ENCODE results near the gene NUDT3.
"Not testable (repeated sequence)": the region's sequence is repeated elsewhere in the genome, so short reads cannot be mapped to it uniquely, and the experiment has no call there.

NUDT3 gene

DNA sequence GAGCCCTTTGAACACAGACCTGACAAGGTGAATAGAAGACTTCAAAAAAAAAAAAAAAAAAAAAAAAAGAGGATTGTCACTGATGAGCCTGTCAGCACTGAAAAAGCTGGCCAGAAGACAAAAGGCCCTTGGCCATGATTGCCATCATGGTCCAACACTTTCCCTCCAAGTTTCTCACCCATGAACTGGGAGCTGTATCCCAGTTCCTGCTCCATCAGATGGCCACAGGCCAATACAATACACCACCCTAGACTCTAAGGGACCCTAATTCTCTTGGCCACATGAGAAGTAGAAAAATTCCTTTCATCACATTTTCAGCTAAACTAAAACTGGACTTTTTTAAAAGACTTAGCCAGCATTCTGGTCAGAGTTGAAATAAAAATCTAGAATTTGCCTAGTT is 50.2 kb downstream of the NUDT3 start:
- no peak for DNase-seq (ENCODE audit: low read depth)

DNA sequence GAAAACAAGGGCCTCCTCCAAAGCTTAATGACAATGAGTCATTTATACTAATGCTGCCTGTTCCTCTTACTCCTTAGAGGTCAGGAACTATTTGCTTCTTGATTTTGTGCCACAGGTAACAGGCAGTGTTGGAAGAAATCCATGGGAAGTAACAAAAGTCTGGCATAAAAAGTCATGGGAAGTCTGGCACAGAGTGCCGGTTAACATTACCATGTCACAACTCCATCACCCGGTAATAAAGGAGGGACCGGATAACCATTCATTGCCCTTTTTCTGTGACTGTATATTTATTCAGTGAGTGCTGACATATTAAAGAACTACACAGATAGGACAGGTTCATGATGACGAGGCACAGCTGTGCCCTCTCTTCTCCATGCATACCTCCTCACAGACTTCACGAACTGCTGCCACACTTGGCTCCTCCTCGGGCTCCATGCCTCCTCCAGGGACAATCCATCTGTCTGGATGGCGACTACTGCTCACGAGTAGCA is 50.9 kb downstream of the NUDT3 start:
- no peak for DNase-seq (ENCODE audit: low read depth)

DNA sequence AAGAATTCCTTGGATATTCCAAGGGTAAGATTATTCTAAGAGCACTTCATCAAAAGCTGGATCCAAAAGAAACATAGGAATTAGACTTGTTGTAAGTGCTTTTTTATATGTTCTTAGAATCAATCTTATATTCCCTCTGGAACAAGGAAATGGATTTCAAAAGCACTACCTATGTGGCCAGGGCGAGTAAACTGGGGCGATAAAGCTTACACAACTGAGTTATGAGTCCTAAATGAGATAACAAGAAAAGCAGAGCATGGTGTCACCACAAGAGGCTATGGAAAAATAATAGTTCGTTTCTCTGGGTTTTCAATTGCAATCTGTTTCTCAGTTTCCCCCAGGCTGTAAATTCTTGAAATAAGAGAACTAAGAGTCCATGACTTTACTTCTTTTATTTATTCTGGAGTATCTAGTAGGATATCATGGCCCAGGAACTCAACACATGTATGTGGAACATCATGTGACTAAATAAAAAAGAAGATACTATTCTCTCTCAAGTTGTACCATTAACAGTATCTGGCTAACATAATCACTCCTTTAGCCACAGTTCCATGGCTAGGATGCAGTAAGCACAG is 51.5 kb downstream of the NUDT3 start:
- no peak for DNase-seq (ENCODE audit: low read depth)

DNA sequence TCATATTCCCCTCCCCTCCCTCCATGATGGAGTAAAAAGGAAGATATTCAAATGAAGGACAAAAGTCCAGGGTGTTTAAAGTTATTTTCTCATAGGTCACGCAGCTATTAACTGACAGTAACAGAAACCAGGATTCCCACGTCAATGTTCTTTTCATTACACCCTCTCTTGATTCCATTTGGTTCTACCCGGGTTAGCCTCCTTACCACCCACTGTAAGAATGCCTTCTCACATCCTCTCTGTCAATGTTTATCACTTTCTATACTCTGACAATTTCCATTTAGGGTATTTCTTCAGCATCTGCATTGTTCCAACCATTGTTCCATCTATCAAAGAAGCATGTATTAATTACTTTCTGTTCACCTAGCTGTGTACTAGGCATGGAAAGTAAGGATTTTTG is 52.1 kb downstream of the NUDT3 start:
- no peak for DNase-seq (ENCODE audit: low read depth)

DNA sequence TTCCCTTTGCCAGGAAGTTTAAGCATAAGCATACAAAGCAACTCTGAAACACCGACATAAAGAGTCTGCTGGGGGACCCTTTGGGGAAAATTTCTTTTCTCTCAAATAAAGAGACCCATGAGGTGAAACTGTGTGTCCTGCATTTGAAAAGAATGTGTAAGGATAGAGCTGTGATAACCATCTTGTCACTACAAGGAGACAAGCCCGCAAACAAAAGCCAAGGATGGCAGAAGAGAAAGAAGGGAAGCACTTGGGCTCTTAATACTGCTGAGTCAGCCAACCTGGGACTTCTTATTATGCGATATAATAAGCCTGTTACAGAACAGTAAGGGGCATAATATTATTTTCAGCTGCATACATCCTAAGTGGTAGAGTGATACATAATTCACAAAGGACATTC is 52.5 kb downstream of the NUDT3 start:
- DNase-seq (ENCODE audit: low read depth) = no peak

DNA sequence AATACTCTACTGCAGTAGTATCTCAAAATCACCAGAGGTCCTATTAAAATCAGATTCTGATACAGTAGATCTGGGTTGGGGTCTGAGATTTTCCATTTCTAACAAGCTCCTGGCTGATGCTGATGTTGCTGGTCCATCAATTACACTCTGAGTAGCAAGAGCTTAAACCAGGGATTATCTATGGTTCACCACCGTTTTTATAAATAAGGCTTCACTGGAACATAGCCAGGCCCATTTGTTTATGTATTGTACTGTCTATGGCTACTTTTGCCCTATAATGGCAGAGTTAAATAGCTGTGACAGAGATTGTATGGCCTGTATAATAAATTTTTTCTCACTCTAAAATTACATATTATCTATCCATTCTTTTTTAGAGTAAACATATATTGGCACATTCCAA is 53.0 kb downstream of the NUDT3 start:
- no peak for DNase-seq (ENCODE audit: low read depth)

DNA sequence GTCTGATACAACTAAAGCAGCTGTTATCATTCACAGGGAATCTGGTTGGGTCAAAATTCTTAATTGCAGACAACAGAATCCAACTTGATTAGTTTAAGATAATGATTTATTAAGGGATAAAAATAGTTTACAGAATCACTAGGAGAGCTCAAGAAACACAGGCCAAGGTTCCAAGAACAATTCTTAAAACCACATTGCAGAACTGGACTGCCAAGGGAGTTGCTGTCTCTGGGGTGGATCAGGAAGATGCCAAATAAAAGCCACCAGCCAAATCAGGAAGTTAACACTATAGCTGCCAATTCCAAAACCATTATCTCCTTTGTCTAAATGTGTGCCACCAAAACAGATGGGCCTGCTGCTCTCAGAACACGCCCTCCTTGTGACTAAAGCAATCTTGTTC is 53.7 kb downstream of the NUDT3 start:
- DNase-seq (ENCODE audit: low read depth) = no peak

DNA sequence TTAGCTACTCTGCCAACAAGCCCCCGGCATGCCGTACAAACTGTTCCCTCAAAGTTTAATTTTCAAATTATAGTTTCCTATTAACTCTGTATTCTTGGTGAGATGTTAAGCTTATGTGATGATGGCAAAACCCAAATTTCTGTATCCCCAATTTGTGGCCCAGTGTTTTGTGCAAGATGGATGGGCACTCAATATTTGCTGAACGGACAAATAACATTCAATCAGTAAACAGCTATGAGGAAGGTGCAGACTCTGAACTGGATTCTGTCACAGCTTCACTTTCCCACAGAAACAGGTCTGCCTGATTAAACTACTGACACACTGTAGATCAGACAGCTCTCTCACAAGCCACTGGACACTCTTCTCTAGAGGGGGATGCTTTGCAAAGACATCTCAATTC is 54.1 kb downstream of the NUDT3 start:
- no peak for DNase-seq (ENCODE audit: low read depth)

DNA sequence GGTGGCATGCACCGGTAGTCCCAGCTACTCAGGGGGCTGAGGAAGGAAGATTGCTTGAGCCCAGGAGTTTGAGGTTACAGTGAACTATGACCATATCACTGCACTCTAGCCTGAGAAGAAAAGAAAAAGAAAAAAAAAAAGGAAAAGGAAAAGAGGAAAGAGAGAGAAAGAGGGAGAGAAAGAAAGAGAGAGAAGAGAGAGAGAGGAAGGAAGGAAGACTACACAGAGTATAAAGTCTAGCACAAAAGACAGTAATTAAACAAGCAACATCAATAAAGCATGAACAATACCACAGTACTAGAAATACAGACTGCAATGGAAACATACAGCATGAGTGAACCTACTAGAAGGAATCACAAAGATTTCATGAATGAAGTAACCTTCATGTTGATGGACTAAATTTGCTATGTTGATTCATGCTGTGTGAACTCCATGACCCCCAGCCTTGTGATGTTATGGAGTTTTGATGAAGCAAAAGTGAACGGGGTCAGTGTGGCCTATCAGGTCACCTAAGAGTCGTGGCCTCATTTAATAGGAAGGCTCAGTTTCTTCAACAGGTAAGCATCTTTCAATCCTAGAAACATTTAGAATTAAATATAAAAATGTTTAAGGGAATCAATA is 57.6 kb downstream of the NUDT3 start:
- no peak for DNase-seq (ENCODE audit: low read depth)

DNA sequence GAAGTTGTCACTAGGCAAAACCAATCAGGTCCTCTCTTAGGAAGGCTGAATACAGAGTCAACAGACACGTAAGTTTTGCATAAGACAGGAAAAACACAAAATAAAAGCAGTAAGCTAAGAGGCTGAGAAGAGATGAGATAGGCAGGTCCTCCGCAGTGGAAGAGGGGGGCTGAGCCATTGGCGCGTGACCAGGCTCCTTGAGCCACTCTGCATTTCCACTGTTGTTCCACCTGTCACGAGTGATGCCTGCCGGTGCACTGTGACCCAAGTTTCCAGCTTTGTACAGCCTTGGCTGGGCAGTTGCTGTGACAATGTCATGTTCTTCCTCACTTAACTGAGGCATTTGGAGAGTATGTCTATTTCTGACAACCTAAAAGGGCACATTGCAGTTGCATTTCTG is 58.6 kb downstream of the NUDT3 start:
- no peak for DNase-seq (ENCODE audit: low read depth)

DNA sequence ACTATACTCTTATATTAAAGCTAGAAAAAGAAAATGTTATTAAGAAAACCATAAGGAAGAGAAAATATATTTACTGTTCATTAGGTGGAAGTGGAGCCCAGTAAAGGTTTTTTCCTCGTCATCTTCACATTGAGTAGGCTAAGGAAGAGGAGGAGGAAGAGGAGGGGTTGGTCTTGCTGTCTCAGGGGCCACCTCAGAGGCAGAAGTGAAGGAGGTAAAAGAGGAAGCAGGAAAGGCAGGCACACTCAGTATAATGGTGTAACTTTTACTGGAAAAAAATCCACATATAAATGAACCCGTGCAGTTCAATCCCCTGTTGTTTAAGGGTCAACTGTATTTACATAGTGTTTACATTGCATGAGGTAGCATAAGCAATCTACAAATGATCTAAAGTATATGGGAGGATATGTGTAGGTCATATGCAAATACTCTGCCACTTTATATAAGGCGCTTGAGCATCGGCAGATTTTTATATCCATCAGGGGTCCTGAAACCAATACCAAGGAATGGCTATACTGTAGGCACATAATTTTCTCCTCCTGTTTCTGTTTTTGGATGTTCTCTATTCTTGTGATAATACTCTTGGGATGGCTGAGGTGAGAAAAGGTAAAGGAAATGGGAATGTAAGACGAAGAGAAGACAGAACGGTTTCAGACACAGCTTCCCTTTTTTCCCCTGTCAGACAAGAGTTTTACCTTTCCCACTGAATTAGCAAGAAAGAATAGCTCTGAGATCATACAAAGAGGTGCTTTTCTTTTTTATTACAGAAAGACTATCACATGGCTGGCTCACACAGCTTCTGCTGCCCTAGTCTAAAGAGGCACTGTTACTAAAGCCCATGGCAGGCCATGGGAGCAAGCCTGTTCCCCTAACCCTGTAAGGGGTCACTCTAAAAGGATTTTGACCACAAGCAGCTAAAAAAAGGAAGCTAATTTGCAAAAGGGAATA is 59.9 kb downstream of the NUDT3 start:
- no peak for DNase-seq (ENCODE audit: low read depth)

DNA sequence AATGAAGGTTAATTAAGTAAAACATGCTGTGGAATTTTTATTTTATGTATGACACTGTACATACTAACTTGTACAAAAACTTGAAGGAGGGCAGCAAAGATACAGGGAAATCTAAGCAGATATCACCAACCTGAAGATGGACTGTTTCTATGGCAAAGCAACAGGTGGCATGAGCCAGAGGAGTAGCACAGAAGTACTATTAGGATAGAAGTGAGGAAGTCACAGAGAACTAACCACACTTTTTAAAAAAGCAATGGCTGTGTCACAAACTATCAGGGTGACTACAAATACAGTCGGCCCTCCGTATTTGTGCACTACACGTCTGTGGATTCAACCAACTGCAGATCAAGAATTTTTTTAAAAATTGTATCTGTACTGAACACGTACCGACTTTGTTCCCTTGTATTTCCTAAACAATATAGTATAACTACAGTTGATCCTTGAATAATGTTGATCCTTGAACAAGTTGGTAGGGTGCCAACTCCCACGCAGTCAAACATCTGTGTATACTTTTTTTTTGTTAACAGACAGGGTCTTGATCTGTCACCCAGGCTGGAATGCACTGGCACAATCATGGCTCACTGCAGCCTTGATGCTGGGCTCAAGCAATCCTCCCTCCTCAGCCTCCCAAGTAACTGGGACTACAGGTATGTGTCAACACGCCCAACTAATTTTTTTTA is 61.0 kb downstream of the NUDT3 start:
- DNase-seq (ENCODE audit: low read depth) = no peak

DNA sequence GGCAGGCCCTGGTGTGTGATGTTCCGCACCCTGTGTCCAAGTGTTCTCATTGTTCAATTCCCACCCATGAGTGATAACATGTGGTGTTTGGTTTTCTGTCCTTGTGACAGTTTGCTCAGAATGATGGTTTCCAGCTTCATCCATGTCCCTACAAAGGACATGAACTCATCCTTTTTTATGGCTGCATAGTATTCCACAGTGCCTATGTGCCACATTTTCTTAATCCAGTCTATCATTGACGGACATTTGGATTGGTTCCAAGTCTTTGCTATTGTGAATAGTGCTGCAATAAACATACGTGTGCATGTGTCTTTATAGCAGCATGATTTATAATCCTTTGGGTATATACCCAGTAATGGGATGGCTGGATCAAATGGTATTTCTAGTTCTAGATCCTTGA is 62.7 kb downstream of the NUDT3 start:
- DNase-seq (ENCODE audit: low read depth) = not testable (repeated sequence)

DNA sequence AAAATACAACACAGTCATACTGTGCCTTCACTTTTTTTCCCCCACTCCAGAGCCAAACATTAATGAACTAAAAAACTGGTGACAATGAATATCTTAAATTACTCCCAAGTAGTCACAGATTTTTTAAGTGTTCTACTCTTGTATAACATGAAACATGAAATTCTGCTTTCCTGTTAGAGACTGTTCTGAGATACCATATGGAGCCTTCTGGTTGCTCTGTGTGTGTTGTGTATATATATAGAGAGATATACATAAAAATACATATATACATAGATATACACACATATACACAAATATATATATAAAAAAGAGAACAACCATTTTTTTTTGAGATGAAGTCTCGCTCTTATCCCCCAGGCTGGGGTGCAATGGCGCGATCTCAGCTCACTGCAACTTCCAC is 63.5 kb downstream of the NUDT3 start:
- DNase-seq (ENCODE audit: low read depth) = no peak

DNA sequence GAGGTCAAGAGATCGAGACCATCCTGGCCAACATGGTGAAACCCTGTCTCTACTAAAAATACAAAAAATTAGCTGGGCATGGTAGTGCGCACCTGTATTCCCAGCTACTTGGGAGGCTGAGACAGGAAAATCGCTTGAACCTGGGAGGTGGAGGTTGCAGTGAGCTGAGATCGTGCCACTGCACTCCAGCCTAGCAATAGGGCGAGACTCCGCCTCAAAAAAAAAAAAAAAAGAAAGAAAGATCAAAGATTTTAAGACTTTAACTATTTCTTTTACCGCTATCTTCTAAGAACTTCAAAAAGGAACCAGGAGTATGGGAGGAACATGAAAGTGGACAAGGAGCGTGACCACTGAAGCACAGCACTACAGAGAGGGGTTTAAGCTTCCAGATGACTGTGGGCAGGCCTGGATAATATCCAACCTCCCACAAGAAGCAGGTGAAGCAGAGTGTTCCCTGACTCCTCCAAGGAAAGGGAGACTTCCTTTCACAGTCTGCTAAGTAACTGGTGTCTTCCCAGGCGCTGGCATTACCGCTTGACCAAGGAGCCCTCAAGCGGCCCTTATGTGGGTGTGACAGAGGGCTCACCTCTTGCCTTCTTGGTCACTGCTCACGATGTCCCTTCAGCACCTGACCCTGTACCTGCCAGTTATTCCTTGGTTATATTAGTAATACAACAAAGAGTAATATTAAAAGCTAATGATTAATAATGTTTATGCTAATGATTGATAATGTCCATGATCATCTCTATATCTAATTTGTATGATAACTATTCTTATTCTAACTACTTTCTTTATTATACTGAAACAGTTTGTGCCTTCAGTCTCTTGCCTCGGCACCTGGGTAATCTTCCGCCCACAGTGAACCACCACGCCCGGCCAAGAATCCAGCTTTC is 64.9 kb downstream of the NUDT3 start:
- DNase-seq (ENCODE audit: low read depth) = not testable (repeated sequence)

DNA sequence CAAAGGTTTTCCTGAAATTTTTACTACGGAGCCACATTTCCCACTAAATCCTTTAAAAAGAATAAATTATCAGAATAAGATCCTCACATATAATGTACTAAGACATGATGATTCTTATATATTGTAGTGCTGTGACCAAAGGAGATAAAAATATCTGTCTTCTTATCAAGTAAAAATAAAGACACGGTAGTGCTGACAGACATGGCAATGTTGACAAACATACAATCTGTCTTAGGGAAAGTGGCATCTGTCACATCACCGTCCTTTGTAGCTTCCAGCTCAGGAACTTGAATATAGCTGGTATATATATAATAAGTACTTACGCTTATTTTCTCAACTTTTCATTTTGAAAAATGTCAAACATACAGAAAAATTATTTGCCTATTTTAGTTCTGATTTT is 66.8 kb downstream of the NUDT3 start:
- DNase-seq (ENCODE audit: low read depth) = no peak

DNA sequence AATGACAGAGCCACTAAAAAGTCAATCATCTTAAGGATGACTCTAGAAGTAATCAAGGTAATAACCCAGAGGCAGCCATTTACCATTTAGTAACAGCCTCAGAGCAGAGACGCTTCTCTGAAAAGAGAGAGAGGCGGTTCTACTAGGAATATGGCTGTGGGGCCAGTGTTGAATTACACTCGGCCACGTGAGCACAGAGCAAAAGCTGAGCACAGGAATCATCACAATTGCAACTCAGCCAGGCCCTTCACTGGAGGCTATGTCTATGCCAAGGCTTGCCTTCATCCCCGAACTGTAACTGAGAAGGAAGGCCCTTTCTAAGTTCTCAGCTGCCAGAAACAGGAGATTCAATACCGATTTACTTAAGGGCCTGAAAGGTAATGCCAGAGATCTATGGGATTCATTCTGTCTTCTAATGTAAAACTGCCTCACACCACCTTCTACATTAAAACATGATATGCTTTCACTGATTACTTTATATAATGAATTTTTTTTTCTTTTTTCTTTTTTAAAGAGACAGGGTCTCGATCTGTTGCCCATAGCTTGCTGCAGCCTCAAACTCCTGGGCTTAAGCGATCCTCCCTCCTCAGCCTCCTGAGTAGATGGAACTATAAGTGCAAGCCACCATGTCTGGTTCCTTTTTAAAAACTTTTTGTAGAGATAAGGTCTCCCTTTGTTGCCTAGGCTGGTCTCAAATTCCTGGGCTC is 67.6 kb downstream of the NUDT3 start:
- DNase-seq (ENCODE audit: low read depth) = no peak

DNA sequence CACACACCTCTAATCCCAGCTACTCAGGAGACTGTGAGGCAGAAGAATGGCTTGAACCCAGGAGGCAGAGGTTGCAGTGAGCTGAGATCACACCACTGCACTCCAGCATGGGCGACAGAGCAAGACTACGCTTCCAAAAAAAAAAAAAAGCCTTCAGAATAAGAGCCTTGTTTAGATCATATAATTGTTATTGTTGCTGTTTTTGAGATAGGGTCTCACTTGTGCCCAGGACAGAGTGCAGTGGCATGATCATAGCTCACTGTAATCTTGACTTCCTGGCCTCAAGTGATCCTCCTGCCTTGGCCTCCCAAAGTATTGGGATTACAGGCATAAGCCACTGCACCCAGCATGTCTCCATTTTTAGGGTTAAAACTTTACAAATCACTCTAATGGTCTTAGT is 68.2 kb downstream of the NUDT3 start:
- not testable (repeated sequence) for DNase-seq (ENCODE audit: low read depth)

DNA sequence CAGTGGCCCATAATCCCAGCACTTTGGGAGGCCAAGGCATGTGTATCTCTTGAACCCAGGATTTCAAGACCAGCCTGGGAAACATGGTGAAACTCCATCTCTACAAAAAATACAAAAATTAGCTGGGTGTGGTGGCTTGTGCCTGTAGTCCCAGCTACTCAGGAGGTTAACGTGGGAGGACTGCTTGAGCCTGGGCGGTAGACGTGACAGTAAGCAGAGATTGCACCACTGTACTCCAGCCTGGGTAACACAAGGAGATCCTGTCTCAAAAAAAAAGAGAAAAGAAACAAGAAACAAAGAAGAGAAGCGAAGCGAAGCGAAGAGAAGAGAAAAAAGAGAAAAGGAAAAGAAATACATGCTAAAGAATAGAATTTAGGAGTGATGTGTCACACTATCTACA is 69.2 kb downstream of the NUDT3 start:
- no peak for DNase-seq (ENCODE audit: low read depth)

DNA sequence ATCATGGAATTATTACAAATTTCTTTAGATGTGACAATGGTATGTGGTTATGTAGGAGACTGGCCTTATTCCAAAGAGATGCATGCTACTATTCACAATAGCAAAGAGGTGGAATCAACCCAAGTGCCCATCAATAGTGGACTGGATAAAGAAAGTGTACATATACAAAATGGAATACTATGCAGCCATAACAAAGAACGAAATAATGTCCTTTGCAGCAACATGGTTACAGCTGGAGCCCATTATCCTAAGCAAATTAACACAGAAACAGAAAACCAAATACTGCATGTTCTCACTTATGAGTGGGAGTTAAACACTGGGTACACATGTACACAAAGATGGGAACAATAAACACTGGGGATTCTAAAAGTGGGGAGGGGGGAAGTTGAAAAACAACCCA is 69.7 kb downstream of the NUDT3 start:
- no peak for DNase-seq (ENCODE audit: low read depth)

DNA sequence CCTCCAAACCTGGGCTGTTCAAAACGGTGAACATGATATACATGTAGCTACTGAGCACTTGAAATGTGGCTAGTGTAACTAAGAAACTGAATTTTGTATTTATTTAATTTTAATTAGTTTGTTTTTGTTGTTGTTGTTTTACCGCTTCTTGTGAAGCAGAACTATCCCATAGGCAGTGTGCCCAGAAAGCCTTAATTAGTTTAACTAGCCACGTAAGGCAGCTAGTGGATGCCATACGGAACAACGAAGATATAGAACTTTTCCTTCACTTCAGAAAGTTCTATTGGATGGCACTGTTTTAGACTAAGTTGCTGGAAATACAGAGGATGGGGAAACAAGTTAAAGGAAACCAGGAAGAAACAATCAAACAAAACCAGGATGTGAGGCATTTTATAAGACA is 70.6 kb downstream of the NUDT3 start:
- no peak for DNase-seq (ENCODE audit: low read depth)

Measured in stimulated activated CD8-positive, alpha-beta memory T cell treated with anti-CD3 and anti-CD28 coated beads, Interleukin-12 subunit alpha, Interleukin-12 subunit beta, amount 100 ng/mL, for 4 hours (primary cell).